ENCODE results near the gene MS4A8. TPM values are rescaled to one million over a fixed set of nuclear protein-coding genes. Genes with fewer than 3 reads are reported as not detected.

MS4A8 gene
- total RNA-seq, 4 donors from 2014 or later, result not detected

DNA sequence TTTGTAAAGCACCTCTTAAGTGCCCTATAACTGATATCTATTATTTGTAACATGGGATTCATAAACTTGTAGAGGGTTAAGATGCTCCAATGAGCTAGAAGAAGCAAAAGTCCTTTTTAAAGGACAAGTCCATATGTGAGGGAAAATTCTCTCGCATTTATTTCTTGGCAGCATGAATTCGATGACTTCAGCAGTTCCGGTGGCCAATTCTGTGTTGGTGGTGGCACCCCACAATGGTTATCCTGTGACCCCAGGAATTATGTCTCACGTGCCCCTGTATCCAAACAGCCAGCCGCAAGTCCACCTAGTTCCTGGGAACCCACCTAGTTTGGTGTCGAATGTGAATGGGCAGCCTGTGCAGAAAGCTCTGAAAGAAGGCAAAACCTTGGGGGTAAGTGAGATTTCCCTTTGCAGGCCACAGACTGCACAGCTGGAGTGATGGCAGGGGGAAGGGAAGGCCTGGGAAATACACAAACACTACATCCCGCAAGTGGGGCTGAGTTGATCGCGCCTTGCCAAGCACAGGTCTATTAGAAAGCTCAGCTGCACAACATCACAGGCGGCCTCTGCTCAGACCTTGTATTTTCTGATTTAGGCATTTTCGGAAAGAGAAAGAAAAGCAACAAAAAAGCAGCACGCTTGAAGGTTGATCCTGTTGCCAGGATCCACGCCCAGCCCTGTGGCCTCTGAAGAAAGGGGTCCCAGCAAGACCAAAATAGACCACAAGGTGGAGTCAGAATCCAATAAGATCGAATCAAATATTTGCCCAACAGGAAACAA is 1.5 kb downstream of the MS4A8 start:
- no peaks in the 10 kb centered on the region for H3K4me1 ChIP-seq
- TF ChIP-seq POLR2AphosphoS5 (IDR thresholded peaks at IDR 0.05) (no peak), EP300 (IDR thresholded peaks at IDR 0.05) (no peak), POLR2A (IDR thresholded peaks at IDR 0.05; ENCODE audit: low read depth) (no peak)
- TF ChIP-seq, protein P1, sequence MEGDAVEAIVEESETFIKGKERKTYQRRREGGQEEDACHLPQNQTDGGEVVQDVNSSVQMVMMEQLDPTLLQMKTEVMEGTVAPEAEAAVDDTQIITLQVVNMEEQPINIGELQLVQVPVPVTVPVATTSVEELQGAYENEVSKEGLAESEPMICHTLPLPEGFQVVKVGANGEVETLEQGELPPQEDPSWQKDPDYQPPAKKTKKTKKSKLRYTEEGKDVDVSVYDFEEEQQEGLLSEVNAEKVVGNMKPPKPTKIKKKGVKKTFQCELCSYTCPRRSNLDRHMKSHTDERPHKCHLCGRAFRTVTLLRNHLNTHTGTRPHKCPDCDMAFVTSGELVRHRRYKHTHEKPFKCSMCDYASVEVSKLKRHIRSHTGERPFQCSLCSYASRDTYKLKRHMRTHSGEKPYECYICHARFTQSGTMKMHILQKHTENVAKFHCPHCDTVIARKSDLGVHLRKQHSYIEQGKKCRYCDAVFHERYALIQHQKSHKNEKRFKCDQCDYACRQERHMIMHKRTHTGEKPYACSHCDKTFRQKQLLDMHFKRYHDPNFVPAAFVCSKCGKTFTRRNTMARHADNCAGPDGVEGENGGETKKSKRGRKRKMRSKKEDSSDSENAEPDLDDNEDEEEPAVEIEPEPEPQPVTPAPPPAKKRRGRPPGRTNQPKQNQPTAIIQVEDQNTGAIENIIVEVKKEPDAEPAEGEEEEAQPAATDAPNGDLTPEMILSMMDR (IDR thresholded peaks at IDR 0.05), result no peak
- no peak overlapping the region for H3K27ac ChIP-seq (replicated peaks in 1 of 4)
- H3K9me3 ChIP-seq, result no peaks in the 10 kb centered on the region
- no peaks in the 10 kb centered on the region for H3K36me3 ChIP-seq
- DNase-seq (ENCODE audit: extremely low spot score), result peak; percentile 72
- no peak overlapping the region for H3K4me3 ChIP-seq
- intact Hi-C loops (cut with DNase I), result no loop called here
- WGBS, result 59% methylated on average over 14 of the region's 14 CpGs
- no peaks in the 10 kb centered on the region for H3K27me3 ChIP-seq

DNA sequence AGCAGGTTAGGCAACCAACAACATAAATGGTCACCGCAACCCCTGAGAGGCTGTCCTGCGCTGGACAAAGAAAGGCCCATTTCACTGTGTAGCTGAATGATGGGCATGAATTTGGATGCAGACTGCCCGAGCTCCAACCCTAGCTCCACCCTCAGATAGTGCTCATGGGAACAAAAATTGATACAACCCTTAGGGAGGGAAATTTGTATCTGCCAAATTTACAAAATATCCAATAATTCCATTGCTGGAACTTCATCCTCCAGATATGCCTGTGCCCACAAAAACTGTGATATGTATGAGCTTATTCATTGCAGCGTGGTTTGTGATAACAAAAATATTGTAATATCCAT is 2.0 kb downstream of the MS4A8 start:
- Histone ChIP-seq H3K4me1 (no peaks in the 10 kb centered on the region), H3K4me3 (no peak overlapping the region), H3K27ac (replicated peaks in 1 of 4) (no peak overlapping the region), H3K36me3 (no peaks in the 10 kb centered on the region), H3K27me3 (no peaks in the 10 kb centered on the region), H3K9me3 (no peaks in the 10 kb centered on the region)
- intact Hi-C loops (cut with DNase I), result no loop called here
- TF ChIP-seq POLR2A (IDR thresholded peaks at IDR 0.05; ENCODE audit: low read depth), result no peak
- TF ChIP-seq EP300 (IDR thresholded peaks at IDR 0.05), result no peak
- no peak for TF ChIP-seq POLR2AphosphoS5 (IDR thresholded peaks at IDR 0.05)
- TF ChIP-seq, protein P1 (IDR thresholded peaks at IDR 0.05), result no peak
- no peak for DNase-seq (ENCODE audit: extremely low spot score)
- 74% methylated on average over 4 of the region's 4 CpGs for WGBS

DNA sequence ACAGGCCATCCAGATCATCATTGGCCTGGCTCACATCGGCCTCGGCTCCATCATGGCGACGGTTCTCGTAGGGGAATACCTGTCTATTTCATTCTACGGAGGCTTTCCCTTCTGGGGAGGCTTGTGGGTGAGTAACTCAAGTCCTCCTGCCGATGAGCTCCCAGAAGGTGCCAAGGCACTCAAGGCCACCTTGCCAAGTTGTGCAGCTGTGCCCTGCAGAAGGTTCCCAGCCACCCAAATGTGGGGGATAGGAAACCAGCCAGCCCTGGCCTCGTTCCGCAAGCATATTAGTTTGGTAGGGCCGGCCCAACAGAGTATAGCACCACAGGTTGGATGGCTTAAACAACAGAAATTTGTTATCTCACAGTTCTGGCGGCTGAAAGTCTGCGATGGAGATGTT is 4.0 kb downstream of the MS4A8 start:
- Histone ChIP-seq H3K9me3 (no peaks in the 10 kb centered on the region), H3K4me3 (no peak overlapping the region), H3K27ac (replicated peaks in 1 of 4) (no peak overlapping the region), H3K36me3 (no peaks in the 10 kb centered on the region), H3K4me1 (no peaks in the 10 kb centered on the region), H3K27me3 (no peaks in the 10 kb centered on the region)
- WGBS, result 90% methylated on average over 12 of the region's 12 CpGs
- intact Hi-C loops (cut with DNase I), result no loop called here
- DNase-seq (ENCODE audit: extremely low spot score), result peak; percentile 12
- TF ChIP-seq POLR2AphosphoS5 (IDR thresholded peaks at IDR 0.05), result no peak
- TF ChIP-seq, protein P1 (IDR thresholded peaks at IDR 0.05), result no peak

DNA sequence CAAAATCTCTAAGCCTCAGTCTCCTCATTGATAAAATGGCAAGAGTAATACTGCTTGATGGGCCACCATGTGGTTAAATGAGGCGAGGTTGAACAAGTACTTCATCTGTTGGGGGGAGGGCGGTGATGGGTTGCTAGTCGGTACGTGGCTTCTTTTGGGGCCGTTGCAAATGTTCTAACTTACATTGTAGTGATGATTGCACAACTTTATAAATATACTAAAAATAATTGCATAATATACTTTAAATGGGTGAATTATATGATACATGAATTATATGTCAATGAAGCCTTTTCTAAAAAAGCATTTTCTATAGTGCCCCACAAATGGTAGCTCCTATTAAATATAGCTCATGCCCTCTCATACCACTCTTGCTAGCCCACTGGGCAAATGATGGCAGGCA is 6.5 kb downstream of the MS4A8 start:
- TF ChIP-seq EP300 (IDR thresholded peaks at IDR 0.05) (no peak), POLR2AphosphoS5 (IDR thresholded peaks at IDR 0.05) (no peak), POLR2A (IDR thresholded peaks at IDR 0.05; ENCODE audit: low read depth) (no peak)
- TF ChIP-seq, protein P1 (IDR thresholded peaks at IDR 0.05), result no peak
- intact Hi-C loops (cut with DNase I), result no loop called here
- peak; percentile 24 for DNase-seq (ENCODE audit: extremely low spot score)
- Histone ChIP-seq H3K4me3 (no peak overlapping the region), H3K4me1 (no peaks in the 10 kb centered on the region), H3K27me3 (no peaks in the 10 kb centered on the region), H3K36me3 (no peaks in the 10 kb centered on the region), H3K9me3 (no peaks in the 10 kb centered on the region), H3K27ac (replicated peaks in 1 of 4) (no peak overlapping the region)
- 86% methylated on average over 5 of the region's 5 CpGs for WGBS

DNA sequence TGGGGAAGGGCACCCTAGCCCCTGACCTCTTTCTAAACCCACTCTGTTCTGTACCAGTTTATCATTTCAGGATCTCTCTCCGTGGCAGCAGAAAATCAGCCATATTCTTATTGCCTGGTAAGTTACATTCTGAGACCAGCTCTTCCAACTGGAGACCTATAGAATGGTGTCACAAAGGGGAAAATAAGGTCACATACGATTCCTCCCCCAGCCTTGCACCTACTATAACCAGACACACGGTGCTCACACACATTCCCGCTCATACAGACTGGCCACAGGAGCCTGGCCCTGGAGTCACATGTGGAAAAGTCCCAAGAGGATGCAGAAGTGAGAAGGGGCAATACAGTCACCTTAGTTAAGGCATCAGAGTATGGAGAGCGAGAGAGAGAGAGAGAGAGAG is 7.5 kb downstream of the MS4A8 start:
- Histone ChIP-seq H3K27me3 (no peaks in the 10 kb centered on the region), H3K27ac (replicated peaks in 1 of 4) (no peak overlapping the region), H3K4me3 (no peak overlapping the region), H3K36me3 (no peaks in the 10 kb centered on the region), H3K4me1 (no peaks in the 10 kb centered on the region), H3K9me3 (no peaks in the 10 kb centered on the region)
- intact Hi-C loops (cut with DNase I), result no loop called here
- peak; percentile 91 for DNase-seq (ENCODE audit: extremely low spot score)
- TF ChIP-seq POLR2A (IDR thresholded peaks at IDR 0.05; ENCODE audit: low read depth) (no peak), POLR2AphosphoS5 (IDR thresholded peaks at IDR 0.05) (no peak), EP300 (IDR thresholded peaks at IDR 0.05) (no peak)
- TF ChIP-seq, protein P1 (IDR thresholded peaks at IDR 0.05), result no peak
- 82% methylated on average over 5 of the region's 5 CpGs for WGBS

Data from esophagus muscularis mucosa (tissue), 4 donors.